Left forelimb (tissue), 1 donor: ENCODE data around the gene CBFA2T3.

Experiments used
- DNase-seq: peaks from one replicate; pipeline ENCODE4 v3.0.0-alpha.2; 2018; ENCODE audit warnings: low spot score

Gene CBFA2T3

DNA sequence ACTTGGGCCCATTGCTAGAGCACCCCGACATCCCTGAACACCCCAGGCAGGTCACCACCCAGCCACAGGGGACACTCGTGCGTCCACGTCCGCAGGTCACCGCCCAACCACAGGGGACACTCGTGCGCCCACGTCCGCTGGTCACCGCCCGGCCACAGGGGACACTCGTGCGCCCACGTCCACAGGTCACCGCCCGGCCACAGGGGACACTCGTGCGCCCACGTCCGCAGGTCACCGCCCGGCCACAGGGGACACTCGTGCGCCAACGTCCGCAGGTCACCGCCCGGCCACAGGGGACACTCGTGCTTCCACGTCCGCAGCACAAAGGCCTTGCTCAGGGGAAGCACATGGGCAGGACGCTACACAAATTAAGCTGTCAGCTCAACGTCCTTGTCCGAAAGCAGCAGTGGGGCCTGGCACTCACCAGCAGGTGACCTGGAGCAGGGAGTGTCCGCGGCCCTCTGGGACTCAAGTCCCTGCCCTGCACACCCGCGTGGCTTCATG, 137.9 kb downstream of the CBFA2T3 start:
- DNase-seq: no peak

DNA sequence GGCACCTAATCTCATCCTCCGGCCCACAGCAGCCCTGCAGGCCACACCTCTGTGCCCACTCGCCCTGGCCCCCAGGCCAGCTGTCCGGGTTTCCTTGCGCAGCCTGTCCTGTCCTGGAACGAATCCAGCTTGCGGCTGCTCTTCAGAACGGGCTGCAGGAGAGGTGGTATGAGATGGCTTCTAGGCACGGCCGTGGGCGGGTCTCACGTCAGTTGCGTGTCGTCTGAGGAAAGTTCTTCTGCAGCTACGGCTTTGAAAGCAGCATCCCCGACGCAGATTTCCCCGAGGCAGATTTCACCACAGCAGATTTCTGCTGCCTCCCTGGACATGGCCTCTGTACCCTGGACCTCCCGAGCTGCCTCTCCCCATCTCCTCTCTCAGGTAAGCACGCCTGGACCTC, 138.4 kb downstream of the CBFA2T3 start:
- DNase-seq: no peak

DNA sequence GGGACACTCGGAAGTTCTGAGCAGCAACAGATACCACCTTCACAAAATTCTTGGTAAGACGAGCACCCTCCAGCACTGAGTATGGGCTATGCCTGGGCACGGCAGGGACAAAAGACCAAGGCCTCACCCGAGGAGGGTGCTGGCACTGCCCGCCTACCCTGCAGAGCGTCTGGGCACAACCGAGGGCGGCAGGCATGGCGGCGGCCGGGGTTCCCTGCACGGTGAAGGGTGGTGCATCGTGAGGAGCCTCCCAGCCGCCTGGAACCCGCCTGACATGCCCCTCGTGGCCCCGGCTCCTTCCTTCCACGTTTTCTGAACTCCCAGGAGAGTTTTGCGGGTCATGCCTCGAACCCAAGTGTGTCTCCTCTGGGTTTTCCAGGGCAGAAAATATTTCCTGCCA, 139.2 kb downstream of the CBFA2T3 start:
- DNase-seq: no peak

DNA sequence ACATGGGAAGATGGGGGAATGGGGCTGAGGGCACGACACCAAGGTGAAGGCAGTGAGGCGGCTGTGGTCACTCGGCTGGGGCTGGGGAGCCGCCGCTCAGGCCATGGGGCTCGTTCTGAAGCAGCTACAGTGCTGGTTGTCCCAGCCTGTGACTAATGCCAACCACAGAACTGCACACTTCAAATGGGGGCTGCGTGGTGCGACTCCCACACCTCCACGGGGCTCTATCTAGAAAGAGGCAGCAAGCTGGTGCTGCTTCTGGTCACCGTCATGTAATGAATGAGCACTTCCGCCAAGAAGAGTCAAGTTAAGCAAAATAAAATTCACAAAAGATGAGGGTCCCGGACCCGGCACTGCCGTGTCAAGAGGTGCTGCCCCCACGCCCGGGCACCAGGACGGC, 140.2 kb downstream of the CBFA2T3 start:
- DNase-seq: no peak

DNA sequence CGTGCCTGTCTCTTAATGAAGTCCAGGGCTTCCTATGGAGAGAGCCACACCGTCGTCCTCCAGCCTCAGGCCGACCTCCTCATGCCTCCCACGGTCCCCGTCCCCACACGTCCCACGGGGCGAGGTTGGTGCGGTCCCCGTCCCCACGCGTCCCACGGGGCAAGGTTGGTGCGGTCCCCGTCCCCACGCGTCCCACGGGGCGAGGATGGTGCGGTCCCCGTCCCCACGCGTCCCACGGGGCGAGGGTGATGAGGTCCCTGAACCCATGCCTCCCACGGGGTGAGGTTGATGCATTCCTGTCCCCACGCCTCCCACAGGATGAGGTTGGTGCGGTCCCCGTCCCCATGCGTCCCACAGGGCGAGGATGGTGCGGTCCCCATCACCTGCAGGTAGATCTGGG, 141.2 kb downstream of the CBFA2T3 start:
- DNase-seq: no peak

DNA sequence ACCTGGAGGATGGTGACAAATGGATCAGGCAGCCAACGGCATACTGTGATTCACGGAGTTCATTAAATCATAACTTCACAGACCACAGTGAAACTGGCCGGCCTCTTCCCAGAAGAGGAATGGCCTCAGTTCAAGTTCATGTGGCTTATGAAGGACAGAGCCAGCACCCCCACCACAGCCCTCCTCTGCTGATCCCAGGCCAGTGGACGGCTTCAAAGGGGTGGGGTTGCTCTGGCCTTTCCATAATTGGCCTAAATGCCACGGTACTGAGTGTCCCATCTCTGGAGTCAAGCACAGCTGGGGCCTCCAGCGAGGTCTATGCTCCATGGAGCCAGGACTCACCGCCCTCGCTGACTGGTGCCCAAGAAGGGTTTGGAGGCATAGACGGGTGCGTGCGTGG, 141.6 kb downstream of the CBFA2T3 start:
- no peak for DNase-seq

DNA sequence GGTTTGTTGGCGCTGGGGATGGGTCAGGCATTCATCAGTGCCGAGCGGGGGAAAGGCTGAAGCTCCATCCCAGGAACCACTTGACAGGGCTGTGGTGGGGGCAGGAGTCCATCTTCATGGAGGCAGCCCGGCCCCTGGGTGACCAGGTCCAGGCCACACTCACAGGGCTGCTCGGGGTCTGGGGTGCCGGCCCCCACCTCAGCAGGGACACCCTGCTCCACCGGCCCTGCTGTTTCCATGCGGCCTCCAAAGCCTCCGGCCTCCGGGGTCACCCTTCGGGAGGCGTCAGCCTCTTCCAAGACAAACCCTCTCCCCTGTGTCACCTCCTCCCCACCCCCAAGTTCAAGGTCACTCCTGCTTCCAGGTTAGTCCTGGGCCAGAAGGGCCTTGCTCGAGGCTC, 142.3 kb downstream of the CBFA2T3 start:
- DNase-seq: no peak

DNA sequence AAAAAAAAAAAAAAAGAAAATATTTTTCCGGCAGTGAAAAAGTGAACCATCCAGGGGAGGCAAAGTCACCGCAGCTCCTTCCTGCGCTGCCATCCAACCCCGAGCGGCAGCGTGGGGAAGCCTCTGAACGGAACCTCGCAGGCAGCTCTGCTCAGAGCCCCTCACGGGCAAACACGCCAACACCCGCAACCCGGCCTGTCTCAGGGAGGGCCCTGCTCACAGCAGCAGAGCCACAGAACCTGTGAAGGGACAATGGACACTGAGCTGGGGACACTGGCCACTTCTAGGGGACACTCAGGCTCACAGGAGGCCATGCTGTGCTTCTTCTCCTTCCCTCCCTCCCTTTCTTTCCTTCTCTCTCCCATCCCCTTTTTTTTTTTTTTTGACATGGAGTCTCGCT, 143.9 kb downstream of the CBFA2T3 start:
- DNase-seq: no peak

DNA sequence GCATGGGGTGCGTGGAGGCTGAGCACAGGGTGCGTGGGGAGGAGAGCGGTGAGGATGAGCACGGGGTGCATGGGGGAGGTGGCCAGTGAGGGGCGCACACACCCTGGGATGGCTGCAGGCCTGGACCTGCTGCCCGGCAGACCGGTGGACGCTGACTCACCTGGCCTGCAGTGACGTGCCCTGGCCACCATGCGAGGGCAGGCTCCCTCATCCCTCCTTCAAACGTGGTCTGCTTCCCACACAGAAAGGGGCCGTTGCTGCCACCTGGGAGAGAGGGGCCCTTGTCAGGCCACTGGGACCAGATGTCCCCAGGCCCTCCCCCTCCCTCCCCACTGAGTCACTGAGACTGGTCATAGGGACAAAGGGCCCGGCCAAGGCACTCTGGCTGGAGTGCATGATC, 145.2 kb downstream of the CBFA2T3 start:
- DNase-seq: no peak

DNA sequence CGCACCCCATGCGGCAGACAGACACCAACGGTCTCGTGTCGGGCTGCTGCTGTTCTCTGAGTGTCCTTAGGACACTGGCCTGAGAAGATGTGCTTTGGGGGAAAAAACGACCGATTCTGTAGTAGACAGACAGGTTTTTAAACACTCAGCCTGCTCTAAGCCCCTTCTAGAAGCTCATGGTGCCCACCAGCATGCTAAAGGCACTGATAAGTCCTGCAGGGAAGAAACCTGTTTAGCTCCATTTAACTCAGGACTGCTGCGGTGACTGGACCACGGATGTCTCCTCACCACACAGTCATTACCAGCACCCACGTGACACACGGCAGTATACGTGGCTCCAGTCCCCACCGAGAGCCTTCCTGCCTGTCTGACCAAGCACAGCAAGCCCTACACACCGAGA, 146.2 kb downstream of the CBFA2T3 start:
- DNase-seq: no peak

DNA sequence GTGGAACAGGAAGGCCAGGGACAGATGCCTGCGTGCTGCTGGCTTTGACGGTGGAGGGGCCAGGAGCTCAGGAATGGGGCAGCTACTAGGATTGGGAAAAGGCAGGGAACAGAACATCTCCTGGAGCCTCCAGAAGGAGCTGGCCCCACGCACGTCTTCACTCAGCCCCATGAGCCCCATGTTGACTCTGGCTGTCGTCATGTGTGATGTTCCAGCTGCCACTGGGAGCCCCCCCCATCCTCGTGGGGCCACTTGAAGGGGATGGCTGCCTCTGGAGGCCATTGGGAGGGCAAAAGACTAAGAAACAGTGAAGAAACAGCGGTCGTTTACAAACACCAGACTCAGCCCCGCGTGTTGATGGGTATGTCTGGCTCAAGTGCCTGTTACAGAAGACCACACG, 146.7 kb downstream of the CBFA2T3 start:
- DNase-seq: no peak

DNA sequence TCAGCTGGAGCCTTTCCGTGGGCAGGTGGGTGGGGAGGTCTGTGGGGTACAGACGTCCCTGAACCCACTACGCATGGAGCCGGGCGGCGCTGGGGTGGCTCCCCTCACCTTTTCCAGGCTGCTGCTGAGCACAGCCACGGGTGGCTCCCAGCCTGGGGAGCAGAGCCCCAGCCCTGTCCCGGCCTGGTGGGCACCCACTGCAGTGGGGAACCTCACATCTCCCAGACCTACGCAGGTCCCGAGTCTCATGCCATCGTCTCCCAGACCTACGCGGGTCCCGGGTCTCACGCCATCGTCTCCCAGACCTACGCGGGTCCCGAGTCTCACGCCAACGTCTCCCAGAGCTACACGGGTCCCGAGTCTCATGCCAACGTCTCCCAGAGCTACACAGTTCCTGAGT, 148.3 kb downstream of the CBFA2T3 start:
- DNase-seq: no peak

DNA sequence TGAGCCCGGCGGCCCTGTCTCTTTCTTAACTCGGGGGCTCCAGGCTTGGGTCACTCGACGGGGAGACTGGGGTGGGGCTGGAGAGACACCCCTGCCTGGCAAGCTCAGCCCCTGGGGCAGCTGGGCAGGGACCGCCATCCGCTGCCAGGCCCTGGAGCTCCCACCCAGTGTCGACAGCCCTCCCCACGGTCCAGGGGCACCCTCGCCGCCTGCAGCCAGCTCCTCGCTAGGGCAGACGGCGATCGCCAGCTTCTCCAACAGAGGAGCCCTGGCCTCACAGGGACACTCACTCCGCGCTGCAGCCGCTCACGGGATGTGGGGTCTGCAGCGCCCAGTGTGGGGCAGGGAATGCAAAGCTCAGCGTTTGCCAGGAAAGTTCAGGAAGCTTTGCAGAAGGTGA, 149.3 kb downstream of the CBFA2T3 start:
- DNase-seq: no peak

DNA sequence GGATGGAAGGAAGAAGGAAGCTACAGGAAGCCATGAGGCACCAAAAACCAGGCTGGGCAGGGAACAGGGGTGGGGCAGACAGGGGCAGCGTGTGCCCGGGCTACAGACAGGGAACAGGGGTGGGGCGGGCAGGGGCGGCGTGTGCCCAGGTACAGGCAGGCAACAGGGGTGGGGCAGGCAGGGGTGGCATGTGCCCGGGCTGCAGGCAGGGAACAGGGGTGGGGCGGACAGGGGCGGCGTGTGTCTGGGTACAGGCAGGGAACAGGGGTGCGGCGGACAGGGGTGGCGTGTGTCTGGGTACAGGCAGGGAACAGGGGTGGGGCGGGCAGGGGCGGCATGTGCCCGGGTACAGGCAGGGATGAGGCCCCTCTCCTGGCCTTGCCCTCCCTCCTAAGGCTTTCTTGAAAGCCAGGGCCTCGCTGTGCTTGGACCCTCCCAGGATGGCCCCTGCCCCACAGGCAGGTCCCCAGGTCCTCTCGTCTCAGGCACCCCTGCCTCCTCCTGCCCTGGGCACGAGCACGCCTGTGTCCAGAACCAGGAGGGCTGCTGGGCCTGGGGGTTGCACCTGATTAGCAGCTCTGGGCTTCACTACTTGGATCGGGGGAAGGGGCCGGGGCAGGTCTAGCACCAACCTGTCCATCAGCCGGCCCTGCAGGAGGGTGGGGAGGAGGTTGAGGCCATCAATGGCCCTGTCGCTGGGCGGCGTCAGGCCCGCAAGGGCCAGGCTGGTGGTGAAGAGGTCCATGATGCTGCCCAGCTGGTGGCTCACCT, 150.8 kb downstream of the CBFA2T3 start:
- DNase-seq: no peak

DNA sequence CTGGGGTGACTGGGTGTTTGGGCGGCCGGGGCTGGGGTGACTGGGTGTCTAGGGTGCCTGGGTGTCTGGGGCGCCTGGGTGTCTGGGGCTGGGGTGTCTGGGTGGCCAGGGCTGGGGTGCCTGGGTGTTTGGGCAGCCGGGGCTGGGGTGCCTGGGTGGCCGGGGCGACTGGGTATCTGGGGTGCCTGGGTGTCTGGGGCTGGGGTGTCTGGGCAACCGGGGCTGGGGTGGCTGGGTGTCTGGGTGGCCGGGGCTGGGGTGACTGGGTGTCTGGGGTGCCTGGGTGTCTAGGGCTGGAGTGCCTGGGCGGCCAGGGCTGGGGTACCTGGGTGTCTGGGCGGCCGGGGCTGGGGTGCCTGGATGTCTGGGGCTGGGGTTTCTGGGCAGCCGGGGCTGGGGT, 151.9 kb downstream of the CBFA2T3 start:
- DNase-seq: no peak
